ENCODE measurements around the gene AGBL3.
"Not testable (repeated sequence)": the region's sequence is repeated elsewhere in the genome, so short reads cannot be mapped to it uniquely, and the experiment has no call there.

Gene AGBL3

GRCh38 chr7:135109976-135110375 lies 123.7 kb downstream of the AGBL3 start:
- TF ChIP-seq CTCF (IDR thresholded peaks at IDR 0.05): no peak
- DNase-seq (ENCODE audit: low spot score): no peak
- Histone ChIP-seq H3K27ac (no peak overlapping the region), H3K4me3 (no peak overlapping the region)

GRCh38 chr7:135111379-135111778 lies 125.1 kb downstream of the AGBL3 start:
- Histone ChIP-seq H3K27ac (no peak overlapping the region), H3K4me3 (no peak overlapping the region)
- no peak for TF ChIP-seq CTCF (IDR thresholded peaks at IDR 0.05)
- no peak for DNase-seq (ENCODE audit: low spot score)

- Histone ChIP-seq H3K27ac (no peak overlapping the region), H3K4me3 (no peak overlapping the region)
- no peak for TF ChIP-seq CTCF (IDR thresholded peaks at IDR 0.05)
- DNase-seq (ENCODE audit: low spot score): no peak
Measured at GRCh38 chr7:135114622-135115021, 128.3 kb downstream of the AGBL3 start.

GRCh38 chr7:135117096-135117495 lies 130.8 kb downstream of the AGBL3 start:
- no peak overlapping the region for H3K27ac ChIP-seq
- no peak for TF ChIP-seq CTCF (IDR thresholded peaks at IDR 0.05)
- no peak for DNase-seq (ENCODE audit: low spot score)

GRCh38 chr7:135121868-135122267 lies 135.6 kb downstream of the AGBL3 start:
- Histone ChIP-seq H3K4me3 (no peak overlapping the region), H3K27ac (no peak overlapping the region)
- DNase-seq (ENCODE audit: low spot score): no peak
- TF ChIP-seq CTCF (IDR thresholded peaks at IDR 0.05): no peak

More at GRCh38 chr7:135117096-135117495, 130.8 kb downstream of the AGBL3 start:
- no peak overlapping the region for H3K4me3 ChIP-seq

- not testable (repeated sequence) for H3K27ac ChIP-seq; H3K4me3 ChIP-seq; DNase-seq (ENCODE audit: low spot score)
Measured at GRCh38 chr7:135124631-135125030, 138.3 kb downstream of the AGBL3 start.

- no peak for DNase-seq (ENCODE audit: low spot score)
- TF ChIP-seq CTCF (IDR thresholded peaks at IDR 0.05): no peak
- H3K4me3 ChIP-seq: no peak overlapping the region
- H3K27ac ChIP-seq: no peak overlapping the region
Measured at GRCh38 chr7:135128931-135129330, 142.6 kb downstream of the AGBL3 start.

- TF ChIP-seq CTCF (IDR thresholded peaks at IDR 0.05): no peak
- H3K27ac ChIP-seq: no peak overlapping the region
- no peak for DNase-seq (ENCODE audit: low spot score)
- no peak overlapping the region for H3K4me3 ChIP-seq
Measured at GRCh38 chr7:135129579-135129978, 143.3 kb downstream of the AGBL3 start.

All from coronary artery (tissue), 2 donors.